HG03045 (cell line): ENCODE results near the gene PMIS2.

Experiments used
- ATAC-seq: cut with Tn5 transposase; IDR thresholded peaks from one replicate; pipeline ENCODE4 v1.9.1; 2021; ENCODE audit warnings: mild to moderate bottlenecking, moderate library complexity; ENCODE audit not compliant: unreplicated experiment

Gene PMIS2

GRCh38 chr19:35556025-35556590 lies 29.9 kb upstream of the PMIS2 start:
- ATAC-seq = no peak

- no peak for ATAC-seq
These were observed 29.0 kb upstream of the PMIS2 start for GRCh38 chr19:35556846-35557538.

- ATAC-seq = no peak
These were observed 28.2 kb upstream of the PMIS2 start for GRCh38 chr19:35557539-35558399.

- ATAC-seq = no peak
These were observed 27.3 kb upstream of the PMIS2 start for GRCh38 chr19:35558400-35559280.

GRCh38 chr19:35559281-35559659 lies 26.7 kb upstream of the PMIS2 start:
- no peak for ATAC-seq

- no peak for ATAC-seq
These were observed 26.2 kb upstream of the PMIS2 start for GRCh38 chr19:35559781-35560180.

- no peak for ATAC-seq
These were observed 25.7 kb upstream of the PMIS2 start for GRCh38 chr19:35560271-35560670.

- ATAC-seq = no peak
These were observed 25.3 kb upstream of the PMIS2 start for GRCh38 chr19:35560677-35561076.

- no peak for ATAC-seq
These were observed 24.5 kb upstream of the PMIS2 start for GRCh38 chr19:35561436-35561835.

GRCh38 chr19:35562336-35562735 lies 23.6 kb upstream of the PMIS2 start:
- ATAC-seq = no peak

- no peak for ATAC-seq
These were observed 23.2 kb upstream of the PMIS2 start for GRCh38 chr19:35562776-35563175.

- no peak for ATAC-seq
These were observed 22.7 kb upstream of the PMIS2 start, which contains the start of gene ATP4A for GRCh38 chr19:35563207-35563829. TSS of gene ATP4A (minus strand) at chr19:35563658. CDS start at chr19:35563629, 29 bp downstream.

- ATAC-seq = no peak
These were observed 20.7 kb upstream of the PMIS2 start for GRCh38 chr19:35565016-35565856.

- ATAC-seq = no peak
These were observed 19.2 kb upstream of the PMIS2 start for GRCh38 chr19:35566738-35567137.

GRCh38 chr19:35569281-35569781 lies 16.6 kb upstream of the PMIS2 start:
- no peak for ATAC-seq

- ATAC-seq = no peak
These were observed 14.5 kb upstream of the PMIS2 start for GRCh38 chr19:35571406-35571965.

GRCh38 chr19:35577918-35578317 lies 8.1 kb upstream of the PMIS2 start:
- ATAC-seq = no peak

- no peak for ATAC-seq
These were observed 7.3 kb upstream of the PMIS2 start for GRCh38 chr19:35578707-35579106.

GRCh38 chr19:35582760-35583159 lies 3.2 kb upstream of the PMIS2 start:
- no peak for ATAC-seq
